ENCODE results near the gene P4HA1. TPM values are rescaled to one million over a fixed set of nuclear protein-coding genes. Genes with fewer than 3 reads are reported as not detected.
A peak's percentile ranks its signal among the peaks of the same experiment; 100 is the strongest.

The P4HA1 gene
- total RNA-seq, 4 donors from 2014 or later, result 23.3 to 36.2 (median 30.4) TPM

GRCh38 chr10:73058057-73058591, 38.5 kb downstream of the P4HA1 start:
- H3K27me3 ChIP-seq, result no peaks in the 10 kb centered on the region
- peaks cover 0 to 64% of the 10 kb centered on the region in 2 donors for H3K36me3 ChIP-seq
- H3K9me3 ChIP-seq, result no peaks in the 10 kb centered on the region
- H3K4me3 ChIP-seq, result no peak overlapping the region
- H3K27ac ChIP-seq, result no peak overlapping the region
- TF ChIP-seq POLR2AphosphoS5 (IDR thresholded peaks at IDR 0.05) (no peak), POLR2A (IDR thresholded peaks at IDR 0.05) (no peak)
- TF ChIP-seq, protein P1, sequence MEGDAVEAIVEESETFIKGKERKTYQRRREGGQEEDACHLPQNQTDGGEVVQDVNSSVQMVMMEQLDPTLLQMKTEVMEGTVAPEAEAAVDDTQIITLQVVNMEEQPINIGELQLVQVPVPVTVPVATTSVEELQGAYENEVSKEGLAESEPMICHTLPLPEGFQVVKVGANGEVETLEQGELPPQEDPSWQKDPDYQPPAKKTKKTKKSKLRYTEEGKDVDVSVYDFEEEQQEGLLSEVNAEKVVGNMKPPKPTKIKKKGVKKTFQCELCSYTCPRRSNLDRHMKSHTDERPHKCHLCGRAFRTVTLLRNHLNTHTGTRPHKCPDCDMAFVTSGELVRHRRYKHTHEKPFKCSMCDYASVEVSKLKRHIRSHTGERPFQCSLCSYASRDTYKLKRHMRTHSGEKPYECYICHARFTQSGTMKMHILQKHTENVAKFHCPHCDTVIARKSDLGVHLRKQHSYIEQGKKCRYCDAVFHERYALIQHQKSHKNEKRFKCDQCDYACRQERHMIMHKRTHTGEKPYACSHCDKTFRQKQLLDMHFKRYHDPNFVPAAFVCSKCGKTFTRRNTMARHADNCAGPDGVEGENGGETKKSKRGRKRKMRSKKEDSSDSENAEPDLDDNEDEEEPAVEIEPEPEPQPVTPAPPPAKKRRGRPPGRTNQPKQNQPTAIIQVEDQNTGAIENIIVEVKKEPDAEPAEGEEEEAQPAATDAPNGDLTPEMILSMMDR (IDR thresholded peaks at IDR 0.05), result no peak
- WGBS, 2 donors (ENCODE audit: low coverage in 1 of 2), result 92 to 96% methylated on average over 5 of the region's 6 CpGs
- no peaks in the 10 kb centered on the region for H3K4me1 ChIP-seq
- ATAC-seq, result no peak

DNA sequence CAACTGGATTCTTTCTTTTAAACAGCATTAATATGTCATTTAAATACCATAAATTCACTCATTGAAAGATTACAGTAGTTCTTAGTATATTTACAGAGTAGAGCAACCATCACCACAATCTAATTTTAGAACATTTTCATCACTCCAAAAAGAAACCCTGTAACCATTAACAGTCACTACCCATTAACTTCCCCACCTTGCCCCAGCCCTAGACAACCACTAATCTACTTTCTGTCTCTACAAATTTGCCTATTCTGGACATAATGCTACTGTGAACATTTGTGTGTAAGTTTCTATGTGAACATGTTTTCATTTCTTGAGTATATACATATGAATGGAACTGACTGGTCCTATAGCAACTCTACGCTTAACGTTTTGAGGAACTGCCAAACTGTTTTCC, 42.4 kb downstream of the P4HA1 start:
- 84 to 91% methylated on average over 2 of the region's 2 CpGs for WGBS, 2 donors (ENCODE audit: low coverage in 1 of 2)
- H3K27ac ChIP-seq, result no peak overlapping the region
- ATAC-seq, result no peak

GRCh38 chr10:73053275-73053674, 43.4 kb downstream of the P4HA1 start:
- Histone ChIP-seq H3K4me1 (no peaks in the 10 kb centered on the region), H3K27ac (no peak overlapping the region), H3K9me3 (no peaks in the 10 kb centered on the region), H3K36me3 (peaks cover 0 to 88% of the 10 kb centered on the region in 2 donors), H3K4me3 (no peak overlapping the region), H3K27me3 (no peaks in the 10 kb centered on the region)
- 85 to 94% methylated on average over 4 of the region's 4 CpGs for WGBS, 2 donors (ENCODE audit: low coverage in 1 of 2)
- TF ChIP-seq, protein P1 (IDR thresholded peaks at IDR 0.05), result no peak
- TF ChIP-seq POLR2AphosphoS5 (IDR thresholded peaks at IDR 0.05) (no peak), EP300 (IDR thresholded peaks at IDR 0.05) (no peak), POLR2A (IDR thresholded peaks at IDR 0.05) (no peak)
- no peak for ATAC-seq

More for the DNA sequence above, 42.4 kb downstream of the P4HA1 start:
- no peak for TF ChIP-seq POLR2AphosphoS5 (IDR thresholded peaks at IDR 0.05)
- TF ChIP-seq POLR2A (IDR thresholded peaks at IDR 0.05), result no peak
- H3K4me1 ChIP-seq, result no peaks in the 10 kb centered on the region
- H3K27me3 ChIP-seq, result no peaks in the 10 kb centered on the region
- H3K36me3 ChIP-seq, result peaks cover 0 to 86% of the 10 kb centered on the region in 2 donors
- no peaks in the 10 kb centered on the region for H3K9me3 ChIP-seq
- H3K4me3 ChIP-seq, result no peak overlapping the region

DNA sequence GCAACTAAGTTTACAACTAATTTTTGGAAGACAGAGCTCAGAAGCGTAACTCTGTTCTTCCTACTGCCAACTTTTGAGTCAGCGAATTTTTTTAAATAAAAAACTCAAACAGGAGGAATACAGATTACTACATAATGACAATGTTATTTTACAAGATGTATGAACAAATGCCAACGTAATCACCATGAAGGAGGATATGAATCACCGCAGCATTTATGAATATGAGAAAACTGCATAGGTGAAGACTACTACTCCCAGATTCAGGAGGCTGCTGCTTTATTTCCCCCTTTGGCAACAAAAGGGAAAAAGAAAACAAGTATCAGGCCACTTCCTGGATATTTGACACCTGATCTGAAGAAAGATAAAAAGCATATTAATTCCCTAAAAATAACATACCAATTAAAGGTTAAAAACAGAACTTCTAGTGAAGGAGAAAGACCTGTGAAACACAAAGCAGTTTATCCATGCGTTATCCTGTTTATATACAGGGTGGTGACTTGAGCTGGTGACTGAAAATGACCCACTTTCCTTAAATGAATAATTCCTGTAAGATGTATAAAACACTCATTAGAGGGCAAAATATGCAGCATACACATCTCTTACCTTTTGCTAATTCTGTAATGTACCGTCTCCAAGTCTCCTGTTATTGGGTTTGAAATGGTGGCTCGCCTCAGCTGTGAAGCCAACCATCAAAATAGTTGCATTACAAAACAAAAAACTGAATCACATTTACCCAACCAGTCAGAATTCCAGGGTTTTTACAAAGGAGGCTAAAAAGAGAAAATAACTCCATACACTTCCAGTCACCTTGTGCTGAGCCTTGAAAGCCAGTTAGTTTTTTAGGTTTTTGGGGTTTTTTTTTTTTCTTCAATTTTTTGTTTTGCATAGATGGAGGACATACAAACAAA, 52.0 kb downstream of the P4HA1 start:
- ATAC-seq, result peak; percentile 86
- H3K9me3 ChIP-seq, result no peaks in the 10 kb centered on the region
- peak overlapping the region; percentile 44 to 74 (median 59) for H3K27ac ChIP-seq
- peaks cover 6 to 22% (median 10%) of the 10 kb centered on the region in 3 donors for H3K4me1 ChIP-seq
- peaks cover 0 to 43% of the 10 kb centered on the region in 2 donors for H3K36me3 ChIP-seq
- H3K27me3 ChIP-seq, result no peaks in the 10 kb centered on the region
- no peak overlapping the region for H3K4me3 ChIP-seq
- TF ChIP-seq POLR2AphosphoS5 (IDR thresholded peaks at IDR 0.05) (peak; percentile 69), POLR2A (IDR thresholded peaks at IDR 0.05) (no peak), EP300 (IDR thresholded peaks at IDR 0.05) (no peak)
- TF ChIP-seq, protein P1 (IDR thresholded peaks at IDR 0.05), result no peak
- WGBS, 2 donors (ENCODE audit: low coverage in 1 of 2), result 39 to 47% methylated on average over 7 of the region's 7 CpGs

DNA sequence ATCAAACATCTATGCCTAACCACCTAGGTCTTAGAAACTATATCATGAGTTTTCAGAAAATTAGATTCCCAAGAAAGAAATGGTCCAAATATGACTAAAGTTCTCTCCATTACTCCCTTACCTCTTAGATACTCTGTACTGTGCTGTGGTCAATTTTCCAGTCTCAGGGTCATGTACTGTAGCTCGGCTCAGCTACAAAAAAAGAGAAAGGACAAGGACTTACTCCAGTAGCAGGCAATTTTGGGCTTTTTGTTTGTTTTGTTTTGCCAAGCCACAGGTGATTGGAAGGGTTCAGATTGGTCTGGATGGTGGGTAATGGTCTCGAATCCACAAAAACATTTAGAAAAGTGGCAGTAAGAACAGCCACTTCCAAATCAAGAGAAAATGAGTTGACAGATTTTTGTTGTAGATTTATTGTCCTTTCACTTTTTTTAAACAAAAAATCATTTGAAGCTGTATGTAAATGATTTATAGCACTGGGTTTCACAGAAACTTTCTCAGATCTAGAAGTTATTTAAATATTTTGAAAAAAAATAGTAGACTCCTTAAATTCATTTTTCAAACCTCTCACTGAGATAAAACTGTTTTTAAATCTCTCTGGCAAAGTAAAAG, 52.8 kb downstream of the P4HA1 start:
- Histone ChIP-seq H3K4me3 (no peak overlapping the region), H3K27me3 (no peaks in the 10 kb centered on the region), H3K9me3 (no peaks in the 10 kb centered on the region), H3K27ac (peak overlapping the region; percentile 10 to 74 (median 56)), H3K36me3 (peaks cover 0 to 37% of the 10 kb centered on the region in 2 donors), H3K4me1 (peaks cover 6 to 22% (median 10%) of the 10 kb centered on the region in 3 donors)
- WGBS, 2 donors (ENCODE audit: low coverage in 1 of 2), result 21 to 23% methylated on average over 2 of the region's 2 CpGs
- TF ChIP-seq POLR2A (IDR thresholded peaks at IDR 0.05) (no peak), EP300 (IDR thresholded peaks at IDR 0.05) (no peak), POLR2AphosphoS5 (IDR thresholded peaks at IDR 0.05) (no peak)
- TF ChIP-seq, protein P1 (IDR thresholded peaks at IDR 0.05), result no peak
- ATAC-seq, result no peak
